ENCODE data around the gene ANKS1B. TPM values are rescaled to one million over a fixed set of nuclear protein-coding genes. Genes with fewer than 3 reads are reported as not detected.
A peak's percentile ranks its signal among the peaks of the same experiment; 100 is the strongest.
"Not testable (repeated sequence)": the region's sequence is repeated elsewhere in the genome, so short reads cannot be mapped to it uniquely, and the experiment has no call there.

Gene ANKS1B
- total RNA-seq, 2 donors from 2014 or later: not detected

DNA sequence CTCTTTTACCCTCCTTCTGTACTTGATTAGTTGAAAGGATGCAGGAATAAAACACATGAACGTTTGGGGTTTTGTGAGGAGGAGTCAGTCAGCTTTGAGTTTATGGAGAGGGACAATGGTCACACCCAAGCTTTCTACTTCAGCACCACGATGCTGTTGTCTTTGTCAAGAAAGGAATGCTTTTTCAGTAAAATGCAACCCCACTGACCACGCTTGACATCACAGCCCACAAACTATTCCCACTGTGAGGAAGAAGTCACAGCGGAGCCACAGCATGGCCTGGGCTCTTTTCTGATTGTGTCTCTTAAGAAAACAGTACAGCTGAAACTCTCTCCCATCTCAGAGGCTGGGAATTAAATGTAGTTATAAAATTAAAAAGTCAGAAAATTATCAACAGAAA lies 1204.5 kb downstream of the ANKS1B start:
- no peak for DNase-seq (ENCODE audit: low spot score)
- H3K9me3 Mint-ChIP-seq: no peaks in the 10 kb centered on the region
- peaks cover 21 to 23% of the 10 kb centered on the region in 2 donors for H3K27me3 Mint-ChIP-seq
- H3K36me3 Mint-ChIP-seq: no peaks in the 10 kb centered on the region
- no peak for ATAC-seq
- H3K27ac Mint-ChIP-seq: no peak overlapping the region
- no peaks in the 10 kb centered on the region for H3K4me1 Mint-ChIP-seq (ENCODE audit: low read depth in 2 of 2)
- no peak overlapping the region for H3K4me3 Mint-ChIP-seq

DNA sequence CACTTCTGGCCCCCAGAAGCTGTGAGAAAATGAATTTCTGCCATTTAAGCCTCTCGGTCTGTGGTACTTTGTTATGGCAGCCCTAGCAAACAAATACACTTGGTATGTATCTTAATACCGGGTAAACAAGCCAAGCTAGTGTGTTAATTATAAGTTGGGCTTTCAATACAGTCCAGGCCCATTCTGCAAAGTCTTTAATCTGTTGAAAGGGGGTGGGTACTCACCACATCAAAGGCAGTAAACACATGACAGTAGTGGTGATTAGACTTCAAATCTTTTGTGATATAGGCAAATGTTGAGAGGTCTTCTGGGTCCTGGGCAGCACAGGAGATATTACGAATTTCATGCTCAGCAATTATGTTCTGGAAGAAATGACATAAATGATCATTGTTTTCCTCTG lies 1211.9 kb downstream of the ANKS1B start:
- Mint-ChIP-seq H3K4me3 (no peak overlapping the region), H3K4me1 (ENCODE audit: low read depth in 2 of 2) (no peaks in the 10 kb centered on the region), H3K27me3 (peaks cover 0 to 7% of the 10 kb centered on the region in 2 donors), H3K27ac (no peak overlapping the region), H3K9me3 (no peaks in the 10 kb centered on the region), H3K36me3 (no peaks in the 10 kb centered on the region)
- no peak for DNase-seq (ENCODE audit: low spot score)
- ATAC-seq: no peak

DNA sequence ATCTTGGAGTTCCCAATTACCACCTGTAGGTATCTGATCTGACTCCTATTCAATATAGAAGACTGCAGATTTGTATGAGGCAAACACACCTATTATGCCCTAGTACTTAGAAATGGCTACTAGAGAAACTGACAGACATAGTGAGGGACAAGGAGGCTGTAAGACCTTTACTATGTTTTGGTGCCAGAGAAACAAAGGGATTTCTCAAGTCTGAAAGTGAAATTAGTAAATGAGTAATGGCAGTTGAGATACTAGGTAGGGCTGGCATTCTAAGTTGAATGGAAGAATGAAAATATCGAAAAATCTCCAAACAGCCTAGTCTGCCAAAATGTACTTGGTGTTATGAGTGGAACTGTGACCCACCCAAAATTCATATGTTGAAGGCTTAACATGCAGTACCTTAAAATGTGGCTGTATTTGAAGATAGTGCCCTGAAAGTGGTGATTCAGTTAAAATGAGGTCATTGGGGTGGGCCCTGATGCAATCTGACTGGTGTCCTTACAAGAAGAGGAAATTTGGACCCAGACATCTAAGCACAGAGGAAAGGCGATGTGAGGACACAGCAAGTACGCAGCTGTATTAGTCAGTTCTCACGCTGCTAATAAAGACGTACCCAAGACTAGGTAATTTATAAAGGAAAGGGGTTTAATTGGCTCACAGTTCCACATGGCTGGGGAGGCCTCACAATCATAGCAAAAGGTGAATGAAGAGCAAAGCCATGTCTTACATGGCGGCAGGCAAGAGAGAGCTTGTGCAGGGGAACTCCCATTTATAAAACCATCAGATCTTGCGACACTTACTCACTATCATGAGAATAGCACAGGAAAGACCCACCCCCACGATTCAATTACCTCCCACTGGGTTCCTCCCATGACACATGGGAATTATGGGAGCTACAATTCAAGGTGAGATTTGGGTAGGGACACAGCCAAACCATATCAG lies 1212.7 kb downstream of the ANKS1B start:
- Mint-ChIP-seq H3K27me3 (peaks cover 0 to 10% of the 10 kb centered on the region in 2 donors), H3K4me1 (ENCODE audit: low read depth in 2 of 2) (no peaks in the 10 kb centered on the region), H3K36me3 (no peaks in the 10 kb centered on the region), H3K27ac (no peak overlapping the region), H3K9me3 (no peaks in the 10 kb centered on the region), H3K4me3 (no peak overlapping the region)
- no peak for ATAC-seq
- DNase-seq (ENCODE audit: low spot score): no peak

DNA sequence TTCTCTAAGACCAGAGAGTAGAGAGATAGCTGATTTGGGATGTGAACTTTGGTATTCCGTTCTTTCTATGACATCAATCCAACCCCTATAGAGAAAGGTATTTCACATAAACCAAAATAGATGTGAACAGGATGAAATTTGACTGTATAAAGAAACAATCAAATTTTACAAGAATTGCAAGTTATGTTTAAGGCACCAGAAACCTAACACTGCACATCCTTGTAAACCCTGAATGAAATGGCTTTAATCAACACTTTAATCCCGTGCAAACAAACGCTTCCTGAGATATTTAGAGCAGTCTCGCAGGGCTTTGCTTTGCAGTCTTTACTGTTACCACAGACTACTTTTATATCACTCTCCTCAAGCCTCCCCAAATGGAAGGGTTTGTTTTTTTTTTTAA lies 1214.5 kb downstream of the ANKS1B start:
- no peaks in the 10 kb centered on the region for H3K9me3 Mint-ChIP-seq
- no peak overlapping the region for H3K27ac Mint-ChIP-seq
- ATAC-seq (no peak), DNase-seq (ENCODE audit: low spot score) (no peak)
- H3K4me1 Mint-ChIP-seq (ENCODE audit: low read depth in 2 of 2): no peaks in the 10 kb centered on the region
- no peaks in the 10 kb centered on the region for H3K36me3 Mint-ChIP-seq
- no peak overlapping the region for H3K4me3 Mint-ChIP-seq
- peaks cover 0 to 10% of the 10 kb centered on the region in 2 donors for H3K27me3 Mint-ChIP-seq

DNA sequence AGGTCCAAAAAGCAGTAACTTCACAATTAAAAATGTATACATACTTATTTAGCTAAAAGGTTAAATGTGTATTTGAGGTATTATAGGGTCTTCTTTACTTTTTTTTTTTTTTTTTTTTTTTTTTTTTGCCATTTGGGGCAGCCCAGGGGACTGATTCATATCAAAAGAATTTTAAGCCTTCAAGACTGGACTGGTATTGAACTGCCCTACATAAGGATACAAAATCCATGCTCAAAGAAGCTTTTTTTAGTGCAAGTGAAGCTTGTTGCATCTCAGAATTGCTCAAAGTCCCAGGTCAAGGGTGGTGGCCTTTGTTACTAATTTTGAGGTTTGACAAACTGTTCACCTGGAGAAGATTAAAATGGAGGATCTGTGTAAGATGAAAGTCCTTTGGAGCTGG lies 1215.7 kb downstream of the ANKS1B start:
- DNase-seq (ENCODE audit: low spot score): no peak
- Mint-ChIP-seq H3K36me3 (no peaks in the 10 kb centered on the region), H3K27ac (no peak overlapping the region), H3K4me3 (no peak overlapping the region), H3K9me3 (no peaks in the 10 kb centered on the region), H3K4me1 (ENCODE audit: low read depth in 2 of 2) (no peaks in the 10 kb centered on the region), H3K27me3 (peaks cover 0 to 10% of the 10 kb centered on the region in 2 donors)
- ATAC-seq: no peak

DNA sequence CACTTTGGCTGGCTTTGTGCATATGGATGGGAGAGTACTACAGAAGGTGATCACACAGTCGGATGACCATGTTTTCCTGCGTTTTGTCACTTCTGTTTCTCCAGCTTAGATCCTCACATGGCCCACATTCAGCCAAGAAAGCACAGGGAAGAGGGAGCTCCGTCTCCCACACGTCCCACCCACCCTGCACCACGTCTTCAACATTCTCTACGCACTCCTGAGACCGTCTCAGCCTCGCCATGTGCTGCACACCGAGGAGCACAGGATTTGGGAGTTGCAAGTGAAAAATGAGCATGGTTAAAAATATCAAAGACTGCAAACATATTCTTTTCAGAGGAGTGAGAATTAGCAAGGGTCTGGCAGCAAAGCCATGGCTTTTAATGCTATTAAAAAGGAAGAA lies 1217.5 kb downstream of the ANKS1B start:
- no peaks in the 10 kb centered on the region for H3K4me1 Mint-ChIP-seq (ENCODE audit: low read depth in 2 of 2)
- H3K4me3 Mint-ChIP-seq: no peak overlapping the region
- no peaks in the 10 kb centered on the region for H3K36me3 Mint-ChIP-seq
- ATAC-seq: no peak
- DNase-seq (ENCODE audit: low spot score): no peak
- H3K9me3 Mint-ChIP-seq: no peaks in the 10 kb centered on the region
- no peak overlapping the region for H3K27ac Mint-ChIP-seq
- peaks cover 0 to 13% of the 10 kb centered on the region in 2 donors for H3K27me3 Mint-ChIP-seq

DNA sequence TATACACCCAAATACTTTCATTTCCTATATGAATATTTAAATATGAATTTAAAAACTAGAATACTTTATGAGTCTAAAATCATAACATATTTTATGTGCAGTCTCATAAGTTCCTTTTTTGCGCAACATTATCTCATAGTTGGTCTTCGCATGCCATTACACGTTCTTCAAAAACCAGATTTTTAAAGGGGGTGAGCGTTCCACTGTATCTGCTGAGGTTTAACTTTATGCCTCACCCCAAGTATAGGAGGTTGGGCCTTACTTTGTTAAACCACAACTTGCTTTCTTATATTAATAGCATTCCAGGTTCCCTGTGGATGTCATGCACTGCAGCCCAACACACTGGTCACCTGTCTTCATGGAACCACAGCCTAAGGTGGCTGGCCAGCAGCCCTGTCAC lies 1221.1 kb downstream of the ANKS1B start:
- Mint-ChIP-seq H3K27me3 (peaks cover 7 to 17% of the 10 kb centered on the region in 2 donors), H3K27ac (no peak overlapping the region), H3K4me3 (no peak overlapping the region), H3K9me3 (no peaks in the 10 kb centered on the region), H3K4me1 (ENCODE audit: low read depth in 2 of 2) (no peaks in the 10 kb centered on the region), H3K36me3 (no peaks in the 10 kb centered on the region)
- no peak for DNase-seq (ENCODE audit: low spot score)
- ATAC-seq: peak in 1 of 2 donors; percentile 51

DNA sequence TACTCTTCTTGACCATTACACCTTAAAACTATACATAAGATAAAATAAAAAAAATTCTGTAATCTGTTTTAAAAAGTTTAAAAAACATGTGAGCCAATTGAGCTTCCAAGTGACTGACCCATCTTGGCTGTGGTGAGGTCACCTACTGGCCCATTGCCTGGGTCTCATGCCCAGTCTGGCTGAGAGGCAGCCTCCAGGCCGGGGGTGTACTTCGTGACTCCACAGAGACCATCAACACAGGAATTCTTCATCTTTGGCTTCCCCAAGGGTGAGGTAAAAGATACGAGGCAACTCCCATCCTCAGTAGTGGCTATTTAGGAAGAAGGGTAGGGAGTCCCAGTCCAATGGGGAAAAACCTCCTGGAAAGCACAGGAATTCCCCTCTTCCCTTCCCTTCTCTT lies 1226.4 kb downstream of the ANKS1B start:
- no peak overlapping the region for H3K4me3 Mint-ChIP-seq
- H3K4me1 Mint-ChIP-seq (ENCODE audit: low read depth in 2 of 2): peaks cover 0 to 8% of the 10 kb centered on the region in 2 donors
- no peak for DNase-seq (ENCODE audit: low spot score)
- no peak for ATAC-seq
- no peaks in the 10 kb centered on the region for H3K9me3 Mint-ChIP-seq
- peaks cover 7 to 14% of the 10 kb centered on the region in 2 donors for H3K27me3 Mint-ChIP-seq
- no peak overlapping the region for H3K27ac Mint-ChIP-seq
- no peaks in the 10 kb centered on the region for H3K36me3 Mint-ChIP-seq

DNA sequence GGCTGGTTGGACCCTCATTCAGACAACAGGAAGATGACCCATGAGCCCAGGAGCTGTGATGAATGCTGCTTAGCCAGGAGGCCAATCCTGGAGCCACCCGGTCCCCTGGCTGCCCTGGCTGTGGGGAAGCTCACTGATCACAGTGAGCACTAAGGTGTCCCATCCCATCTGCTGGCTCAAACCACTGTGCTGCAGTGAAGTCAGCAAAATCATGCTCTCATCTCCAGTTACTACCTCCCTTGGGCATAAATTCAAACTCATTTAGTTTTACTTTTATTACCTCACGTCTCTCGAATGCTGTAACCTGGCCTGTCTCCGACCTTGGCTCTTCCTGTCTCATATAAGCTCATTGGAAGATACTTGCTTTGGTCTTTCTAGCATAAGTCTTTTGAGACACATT lies 1227.3 kb downstream of the ANKS1B start:
- no peaks in the 10 kb centered on the region for H3K9me3 Mint-ChIP-seq
- DNase-seq (ENCODE audit: low spot score) (no peak), ATAC-seq (no peak)
- H3K4me3 Mint-ChIP-seq: no peak overlapping the region
- H3K36me3 Mint-ChIP-seq: no peaks in the 10 kb centered on the region
- peaks cover 0 to 8% of the 10 kb centered on the region in 2 donors for H3K4me1 Mint-ChIP-seq (ENCODE audit: low read depth in 2 of 2)
- H3K27me3 Mint-ChIP-seq: peaks cover 7 to 12% of the 10 kb centered on the region in 2 donors
- H3K27ac Mint-ChIP-seq: no peak overlapping the region

DNA sequence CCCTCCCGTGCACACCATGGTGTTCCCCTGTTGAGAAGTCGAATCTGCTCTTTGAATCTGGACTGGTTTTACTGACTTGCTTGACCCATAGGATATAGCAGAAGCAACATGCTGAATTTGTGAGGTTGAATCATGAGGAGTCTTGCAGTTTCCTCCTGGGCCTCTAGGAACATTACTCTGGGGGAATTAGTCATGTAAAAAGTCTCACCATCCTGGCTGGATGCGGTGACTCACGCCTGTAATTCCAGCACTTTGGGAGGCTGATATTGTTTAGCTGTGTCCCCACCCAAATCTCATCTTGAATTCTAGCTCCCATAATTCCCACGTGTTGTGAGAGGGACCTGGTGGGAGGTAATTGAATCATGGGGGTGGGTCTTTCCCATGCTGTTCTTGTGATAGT lies 1228.9 kb downstream of the ANKS1B start:
- not testable (repeated sequence) for ATAC-seq; H3K36me3 Mint-ChIP-seq; H3K27ac Mint-ChIP-seq; H3K27me3 Mint-ChIP-seq; DNase-seq (ENCODE audit: low spot score); H3K4me1 Mint-ChIP-seq (ENCODE audit: low read depth in 2 of 2); H3K4me3 Mint-ChIP-seq; H3K9me3 Mint-ChIP-seq

DNA sequence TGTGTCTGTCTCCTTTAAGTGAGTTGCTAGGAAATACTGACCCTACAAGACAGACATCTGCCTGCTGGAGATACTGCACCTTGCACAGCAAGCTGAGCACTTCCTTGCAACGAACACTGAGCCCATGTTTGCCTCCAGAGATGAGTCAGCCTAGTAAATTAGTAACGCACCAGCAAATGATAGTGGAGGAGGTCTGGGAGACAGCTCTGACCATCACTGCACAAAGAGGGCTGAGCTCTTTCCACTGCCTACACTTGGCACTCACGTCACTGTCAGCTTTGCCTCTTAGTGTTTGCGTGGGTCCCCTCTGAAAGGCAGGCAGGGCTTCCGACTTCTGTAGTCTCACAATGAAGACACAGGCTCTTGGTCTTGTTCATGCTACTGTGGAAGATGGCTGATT lies 1230.6 kb downstream of the ANKS1B start:
- Mint-ChIP-seq H3K9me3 (no peaks in the 10 kb centered on the region), H3K4me3 (no peak overlapping the region), H3K27me3 (peaks cover 10 to 14% of the 10 kb centered on the region in 2 donors), H3K4me1 (ENCODE audit: low read depth in 2 of 2) (peaks cover 0 to 8% of the 10 kb centered on the region in 2 donors), H3K36me3 (no peaks in the 10 kb centered on the region), H3K27ac (no peak overlapping the region)
- DNase-seq (ENCODE audit: low spot score) (no peak), ATAC-seq (peak; percentile 3 to 78)

DNA sequence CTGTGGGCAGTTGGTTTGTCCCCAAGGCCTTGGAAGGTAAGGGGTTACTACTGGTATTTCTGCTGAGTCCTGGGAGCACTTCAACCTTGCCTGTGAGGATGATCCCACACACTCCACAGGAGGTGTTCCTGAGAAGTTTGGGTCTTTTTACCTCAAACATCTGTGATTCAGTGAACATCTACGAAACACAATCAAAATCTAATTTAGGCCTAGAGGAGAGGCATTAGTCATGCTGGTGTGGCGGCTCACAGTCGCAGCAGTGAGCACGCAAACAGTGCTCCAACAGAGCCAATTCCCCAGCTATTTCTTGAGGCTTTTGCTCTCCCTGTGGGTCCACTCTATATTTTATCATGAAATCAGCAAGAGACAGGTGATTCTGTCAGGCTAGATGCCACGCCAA lies 1232.0 kb downstream of the ANKS1B start:
- DNase-seq (ENCODE audit: low spot score) (no peak), ATAC-seq (no peak)
- no peak overlapping the region for H3K27ac Mint-ChIP-seq
- peaks cover 0 to 8% of the 10 kb centered on the region in 2 donors for H3K4me1 Mint-ChIP-seq (ENCODE audit: low read depth in 2 of 2)
- H3K36me3 Mint-ChIP-seq: no peaks in the 10 kb centered on the region
- peaks cover 13 to 16% of the 10 kb centered on the region in 2 donors for H3K27me3 Mint-ChIP-seq
- no peak overlapping the region for H3K4me3 Mint-ChIP-seq
- H3K9me3 Mint-ChIP-seq: no peaks in the 10 kb centered on the region

DNA sequence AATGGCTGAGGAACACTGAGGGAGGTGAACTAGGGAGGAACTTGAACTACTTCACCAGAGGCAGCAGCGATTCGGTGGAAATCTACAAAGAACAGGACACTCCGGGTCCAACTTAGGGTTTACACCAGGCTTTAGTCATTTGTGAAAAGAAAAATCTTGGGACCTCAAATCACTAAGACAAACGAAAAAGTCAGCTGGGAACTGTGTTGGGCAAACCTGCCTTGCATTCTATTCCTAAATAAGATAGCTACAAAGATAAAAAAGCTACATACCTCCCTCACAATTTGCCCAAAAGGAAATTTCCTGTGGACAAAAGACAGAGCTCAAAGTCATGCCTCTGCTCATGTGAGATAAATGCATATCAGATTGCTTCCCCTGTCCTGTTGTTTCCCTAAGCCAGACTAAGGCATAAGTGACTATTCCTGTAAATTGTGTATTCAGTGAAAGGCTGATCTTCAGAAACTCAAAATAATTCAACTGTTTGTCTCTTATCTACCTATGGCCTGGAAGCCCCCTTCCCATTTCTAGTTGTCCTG lies 1233.1 kb downstream of the ANKS1B start:
- ATAC-seq: no peak
- H3K4me3 Mint-ChIP-seq: no peak overlapping the region

DNA sequence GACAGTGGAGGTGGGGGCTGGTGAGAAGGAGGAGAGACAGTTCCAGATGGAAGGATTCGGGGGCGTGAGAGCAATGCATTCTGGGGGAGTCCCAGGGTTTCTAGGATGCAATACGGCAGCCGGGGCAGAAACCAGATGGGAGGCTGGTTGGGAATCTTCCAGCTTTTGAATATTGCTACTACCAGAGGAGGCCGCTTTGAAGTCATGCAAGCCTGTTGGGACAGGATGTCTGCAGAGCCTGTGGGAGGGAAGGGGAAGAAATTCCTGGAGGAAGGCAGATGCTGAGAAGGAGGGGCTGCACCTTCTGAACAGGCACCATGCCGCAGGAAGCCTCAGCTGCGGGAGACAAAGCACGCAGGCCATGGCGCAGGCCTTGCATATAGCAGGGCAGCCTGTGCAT lies 1234.2 kb downstream of the ANKS1B start:
- ATAC-seq (no peak), DNase-seq (ENCODE audit: low spot score) (no peak)
- no peaks in the 10 kb centered on the region for H3K9me3 Mint-ChIP-seq
- peaks cover 7 to 15% of the 10 kb centered on the region in 2 donors for H3K4me1 Mint-ChIP-seq (ENCODE audit: low read depth in 2 of 2)
- H3K27ac Mint-ChIP-seq: no peak overlapping the region
- no peaks in the 10 kb centered on the region for H3K36me3 Mint-ChIP-seq
- peaks cover 31 to 32% of the 10 kb centered on the region in 2 donors for H3K27me3 Mint-ChIP-seq
- no peak overlapping the region for H3K4me3 Mint-ChIP-seq

More for the DNA sequence above, 1233.1 kb downstream of the ANKS1B start:
- no peak overlapping the region for H3K27ac Mint-ChIP-seq
- no peaks in the 10 kb centered on the region for H3K36me3 Mint-ChIP-seq
- no peaks in the 10 kb centered on the region for H3K9me3 Mint-ChIP-seq
- peaks cover 0 to 9% of the 10 kb centered on the region in 2 donors for H3K4me1 Mint-ChIP-seq (ENCODE audit: low read depth in 2 of 2)
- DNase-seq (ENCODE audit: low spot score): no peak
- peaks cover 24 to 26% of the 10 kb centered on the region in 2 donors for H3K27me3 Mint-ChIP-seq

Measured in natural killer cell treated with Interleukin-12 subunit alpha and Interleukin-12 subunit beta and Interleukin-15 and Interleukin-18, amount 100 ng/mL, for 72 hours (primary cell).